ENCODE results near the gene RPL18A. TPM values are rescaled to one million over a fixed set of nuclear protein-coding genes. Genes with fewer than 3 reads are reported as not detected.

RPL18A gene
- total and polyA plus RNA-seq, 8 donors = 1,116 to 2,379 (median 1,425) TPM

DNA sequence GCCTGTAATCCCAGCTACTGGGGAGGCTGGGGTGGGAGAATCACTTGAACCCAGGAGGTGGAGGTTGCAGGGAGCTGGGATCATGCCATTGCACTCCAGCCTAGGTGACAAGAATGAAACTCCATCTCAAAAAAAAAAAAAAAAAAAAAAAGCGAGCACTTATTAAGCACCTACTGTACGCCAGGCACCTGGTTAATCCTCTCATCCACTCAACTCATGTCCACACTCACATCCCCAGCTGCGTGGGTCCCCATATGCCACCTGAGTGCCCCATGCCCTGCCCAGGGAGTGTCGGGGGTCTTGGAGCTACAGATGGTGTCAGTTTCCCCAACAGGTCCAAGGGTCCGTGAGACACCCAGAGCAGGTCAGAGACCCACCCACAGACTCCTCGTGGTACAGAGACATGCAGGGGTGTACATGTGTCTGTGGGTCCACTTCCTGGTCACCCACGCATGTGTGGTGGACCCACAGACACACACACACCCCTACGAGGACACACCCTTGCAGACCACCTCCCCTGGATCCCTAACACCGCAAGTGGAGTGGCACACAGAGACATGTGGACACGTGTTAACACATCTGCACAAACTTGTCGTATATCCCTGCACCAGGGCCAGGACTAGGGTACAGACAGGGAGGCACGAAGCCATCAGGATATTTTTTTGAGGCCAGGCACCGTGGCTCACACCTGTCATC, 41.9 kb upstream of the RPL18A start:
- Histone ChIP-seq H3K4me1 (no peaks in the 10 kb centered on the region), H3K9me3 (no peaks in the 10 kb centered on the region), H3K27me3 (no peaks in the 10 kb centered on the region), H3K36me3 (no peaks in the 10 kb centered on the region), H3K27ac (no peak overlapping the region), H3K4me3 (no peak overlapping the region)
- intact Hi-C loops (cut with DNase I) = no loop called here
- FAIRE-seq = no peak
- WGBS, 2 donors = 59 to 77% methylated on average over 12 to 13 of the region's 13 CpGs
- DNase-seq = no peak
- TF ChIP-seq, protein P1, sequence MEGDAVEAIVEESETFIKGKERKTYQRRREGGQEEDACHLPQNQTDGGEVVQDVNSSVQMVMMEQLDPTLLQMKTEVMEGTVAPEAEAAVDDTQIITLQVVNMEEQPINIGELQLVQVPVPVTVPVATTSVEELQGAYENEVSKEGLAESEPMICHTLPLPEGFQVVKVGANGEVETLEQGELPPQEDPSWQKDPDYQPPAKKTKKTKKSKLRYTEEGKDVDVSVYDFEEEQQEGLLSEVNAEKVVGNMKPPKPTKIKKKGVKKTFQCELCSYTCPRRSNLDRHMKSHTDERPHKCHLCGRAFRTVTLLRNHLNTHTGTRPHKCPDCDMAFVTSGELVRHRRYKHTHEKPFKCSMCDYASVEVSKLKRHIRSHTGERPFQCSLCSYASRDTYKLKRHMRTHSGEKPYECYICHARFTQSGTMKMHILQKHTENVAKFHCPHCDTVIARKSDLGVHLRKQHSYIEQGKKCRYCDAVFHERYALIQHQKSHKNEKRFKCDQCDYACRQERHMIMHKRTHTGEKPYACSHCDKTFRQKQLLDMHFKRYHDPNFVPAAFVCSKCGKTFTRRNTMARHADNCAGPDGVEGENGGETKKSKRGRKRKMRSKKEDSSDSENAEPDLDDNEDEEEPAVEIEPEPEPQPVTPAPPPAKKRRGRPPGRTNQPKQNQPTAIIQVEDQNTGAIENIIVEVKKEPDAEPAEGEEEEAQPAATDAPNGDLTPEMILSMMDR (IDR thresholded peaks at IDR 0.05) = no peak
- ATAC-seq = no peak

DNA sequence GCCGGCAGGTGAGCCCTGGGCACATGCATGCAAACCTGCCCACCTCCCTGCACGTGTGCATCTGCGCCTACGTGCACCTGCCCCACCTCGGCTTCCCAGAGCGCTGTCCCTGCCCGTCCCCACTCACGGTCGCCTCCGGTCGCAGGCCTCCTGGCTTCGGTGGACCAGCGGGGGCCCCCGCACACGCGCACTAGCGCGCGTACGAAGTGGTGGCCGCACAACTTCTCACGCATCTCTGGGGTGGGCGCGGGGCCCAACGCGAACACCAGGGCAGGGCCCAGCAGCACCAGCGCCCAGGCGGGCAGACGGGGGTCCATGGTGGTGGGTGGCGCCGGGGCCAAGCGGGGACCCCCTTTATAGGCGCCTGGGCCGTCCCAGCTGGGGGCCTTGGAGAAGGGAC, 38.5 kb upstream of the RPL18A start, which contains the start of gene INSL3:
TSS of gene INSL3 (minus strand) at position 330 of the 400 bp plus-strand sequence. CDS start at position 317, 13 bp downstream.
- WGBS, 2 donors = 53 to 58% methylated on average over 34 of the region's 34 CpGs
- FAIRE-seq (no peak), DNase-seq (no peak), ATAC-seq (no peak)
- TF ChIP-seq, protein P1 (IDR thresholded peaks at IDR 0.05) = no peak
- Histone ChIP-seq H3K36me3 (no peaks in the 10 kb centered on the region), H3K4me1 (no peaks in the 10 kb centered on the region), H3K27me3 (no peaks in the 10 kb centered on the region), H3K9me3 (no peaks in the 10 kb centered on the region), H3K27ac (no peak within 1 kb of the TSS), H3K4me3 (no peak within 1 kb of the TSS)
- intact Hi-C loops (cut with DNase I) = no loop called here

DNA sequence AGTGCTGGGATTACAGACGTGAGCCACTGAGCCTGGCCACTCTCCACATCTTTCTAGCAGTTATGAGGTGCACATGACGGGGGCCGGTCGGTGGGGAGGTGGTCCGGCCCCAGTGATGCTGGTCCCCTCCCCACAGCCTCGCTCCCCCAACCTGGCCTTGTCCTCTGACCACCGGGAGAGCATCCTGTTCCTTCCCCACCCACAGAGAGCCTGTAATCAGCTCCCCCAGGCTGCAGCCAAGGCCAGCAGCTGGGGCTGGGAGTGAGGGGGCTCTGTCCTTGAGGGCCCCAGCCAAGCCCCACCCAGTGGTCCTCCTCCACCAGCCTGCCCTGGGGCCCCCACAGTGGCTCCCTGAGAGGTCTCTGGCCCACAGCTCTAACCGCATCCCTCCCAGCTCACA, 35.4 kb upstream of the RPL18A start:
- no peak for FAIRE-seq
- no peak overlapping the region for H3K4me3 ChIP-seq
- intact Hi-C loops (cut with DNase I) = no loop called here

DNA sequence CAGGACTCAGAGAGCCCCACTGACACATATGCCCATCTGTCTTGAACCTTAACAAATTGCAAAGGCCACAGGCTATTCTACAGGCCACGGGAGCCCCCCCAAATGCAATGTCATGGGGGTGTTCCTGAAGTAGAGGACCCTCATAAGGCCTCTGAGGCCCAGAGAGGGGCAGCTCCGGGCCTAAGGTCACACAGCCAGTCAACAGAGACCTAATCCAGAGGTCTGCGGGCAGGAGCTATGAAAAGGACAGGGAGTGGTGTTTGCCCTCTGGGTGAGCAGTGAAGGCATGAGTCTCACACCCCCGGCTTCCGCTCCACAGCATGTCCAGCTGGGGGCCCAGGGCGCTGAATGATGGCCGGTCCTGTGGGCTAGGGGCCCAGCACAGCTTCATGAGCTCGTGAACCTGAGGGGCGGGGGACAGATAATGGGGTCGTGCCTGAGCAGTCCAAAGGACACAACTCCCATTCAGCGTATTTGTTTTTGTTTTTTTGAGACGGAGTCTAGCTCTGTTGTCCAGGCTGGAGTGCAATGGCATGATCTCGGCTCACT, 33.1 kb upstream of the RPL18A start:
- TF ChIP-seq, protein P1 (IDR thresholded peaks at IDR 0.05) = no peak
- Histone ChIP-seq H3K27me3 (no peaks in the 10 kb centered on the region), H3K4me1 (no peaks in the 10 kb centered on the region), H3K36me3 (no peaks in the 10 kb centered on the region), H3K4me3 (no peak overlapping the region), H3K27ac (no peak overlapping the region), H3K9me3 (no peaks in the 10 kb centered on the region)
- no peak for DNase-seq
- FAIRE-seq = no peak
- ATAC-seq = no peak
- WGBS, 2 donors = 72 to 76% methylated on average over 13 of the region's 13 CpGs
- intact Hi-C loops (cut with DNase I) = no loop called here

More for the DNA sequence above, 35.4 kb upstream of the RPL18A start:
- no peaks in the 10 kb centered on the region for H3K9me3 ChIP-seq
- H3K4me1 ChIP-seq = no peaks in the 10 kb centered on the region
- DNase-seq = no peak
- no peaks in the 10 kb centered on the region for H3K36me3 ChIP-seq
- ATAC-seq = no peak
- H3K27ac ChIP-seq = no peak overlapping the region
- WGBS, 2 donors = 53 to 58% methylated on average over 8 of the region's 8 CpGs
- TF ChIP-seq, protein P1 (IDR thresholded peaks at IDR 0.05) = no peak
- no peaks in the 10 kb centered on the region for H3K27me3 ChIP-seq

Data from pancreas (tissue), 10 donors.